OCI-LY7 (cell line): ENCODE results near the gene KCNQ1. TPM values are rescaled to one million over a fixed set of nuclear protein-coding genes. Genes with fewer than 3 reads are reported as not detected.

Experiments
- BruUV-seq: library from RNA; stranded (reverse); fragments of 400-500 nt; replicated peaks from 2 replicates; lab custom pipeline; 2021; lab: Mats Ljungman, UMichigan
- CTCF ChIA-PET: fragments of 300-600 bp; sonication (Branson Sonifier 250); formaldehyde crosslinking; loops from one replicate; lab custom pipeline; 2022; ENCODE audit warnings: antibody characterized with exemption; ENCODE audit not compliant: unreplicated experiment; lab: Charles Lee
- POLR2A ChIA-PET: fragments of 300-600 bp; sonication (Branson Sonifier 250); formaldehyde crosslinking; loops from one replicate; lab custom pipeline; 2022; ENCODE audit warnings: antibody characterized with exemption; lab: Charles Lee
- DNase-seq: peaks from one replicate; pipeline ENCODE4 v3.0.0-alpha.2; 2015; ENCODE audit warnings: low spot score
- H2AFZ ChIP-seq: fragments of 200-600 bp; sonication (generic), shearing (Covaris generic); 2 replicates; pipeline ENCODE4 v1.6.1; 2014; ENCODE audit warnings: mild to moderate bottlenecking, antibody characterized with exemption, low read length, moderate library complexity
- H3K27ac ChIP-seq: fragments of 200-600 bp; sonication (generic); 2 replicates; pipeline ENCODE4 v1.5.1; 2014; ENCODE audit warnings: mixed run types, low read depth, mild to moderate bottlenecking, moderate library complexity, low read length, inconsistent platforms; ENCODE audit not compliant: poor library complexity, severe bottlenecking
- H3K36me3 ChIP-seq: fragments of 200-600 bp; sonication (generic); 2 replicates; pipeline ENCODE4 v1.6.1; 2014; ENCODE audit warnings: mild to moderate bottlenecking, antibody characterized with exemption, low read length, moderate library complexity, mixed read lengths; ENCODE audit not compliant: insufficient read depth
- H3K4me1 ChIP-seq: fragments of 200-600 bp; sonication (generic); 2 replicates; pipeline ENCODE4 v1.5.1; 2014; ENCODE audit warnings: mild to moderate bottlenecking, low read length; ENCODE audit not compliant: insufficient read depth, poor library complexity, severe bottlenecking
- H3K4me2 ChIP-seq: fragments of 200-600 bp; sonication (generic); 2 replicates; pipeline ENCODE4 v1.6.1; 2014; ENCODE audit warnings: mild to moderate bottlenecking, low read length
- H3K4me3 ChIP-seq: fragments of 200-600 bp; sonication (generic); 2 replicates; pipeline ENCODE4 v1.5.1; 2014; ENCODE audit warnings: mild to moderate bottlenecking, low read depth, low read length; ENCODE audit not compliant: poor library complexity, severe bottlenecking
- H3K79me2 ChIP-seq: fragments of 200-600 bp; sonication (generic); 2 replicates; pipeline ENCODE4 v1.6.1; 2016; ENCODE audit warnings: low read depth, mild to moderate bottlenecking, low read length, moderate library complexity, mixed read lengths; ENCODE audit not compliant: insufficient read depth
- H3K9me2 ChIP-seq: fragments of 200-600 bp; sonication (generic); 2 replicates; pipeline ENCODE4 v1.6.1; 2016; ENCODE audit warnings: mild to moderate bottlenecking, low read length, mixed read lengths; ENCODE audit not compliant: insufficient read depth
- H3K9me3 ChIP-seq: fragments of 200-600 bp; sonication (generic); 2 replicates; pipeline ENCODE4 v1.6.1; 2014; ENCODE audit warnings: mild to moderate bottlenecking, mixed run types, low read length, mixed read lengths
- H4K20me1 ChIP-seq: fragments of 200-600 bp; sonication (generic); 2 replicates; pipeline ENCODE4 v1.6.1; 2014; ENCODE audit warnings: mild to moderate bottlenecking, antibody characterized with exemption, low read length, moderate library complexity, mixed read lengths; ENCODE audit not compliant: insufficient read depth
- CTCF ChIP-seq: fragments of 200-600 bp; sonication (generic); conservative IDR thresholded peaks from 2 replicates; pipeline ENCODE4 v1.5.1; 2014; ENCODE audit warnings: mild to moderate bottlenecking, antibody characterized with exemption, low read length, moderate library complexity, mixed read lengths
- EZH2phosphoT487 ChIP-seq: fragments of 200-600 bp; sonication (generic); IDR thresholded peaks from 2 replicates; pipeline ENCODE4 v1.6.1; 2018; ENCODE audit warnings: low read depth, borderline replicate concordance, mild to moderate bottlenecking, mixed run types, antibody characterized with exemption, low read length, moderate library complexity, mixed read lengths
- intact Hi-C: fragments of 100-400 bp; cut with micrococcal nuclease; formaldehyde crosslinking; loops from one replicate; pipeline ENCODE4 v1.10.0; 2022; ENCODE audit not compliant: unreplicated experiment
- total RNA-seq, 2 experiments: library from RNA; depleted of rRNA in 1 of 2; stranded (reverse); fragments of >200 nt in 1 of 2; shearing (Covaris generic) in 1 of 2; gene quantifications; 2 replicates each; pipeline ENCODE4 v1.2.3, GENCODE V29; 2014 to 2022

The KCNQ1 gene
- total RNA-seq, 2 experiments from 2014 or later = 0.22 to 1.3 TPM

GRCh38 chr11:2465202-2466068 lies 20.6 kb downstream of the KCNQ1 start:
- BruUV-seq = no TSS peak
- POLR2A ChIA-PET = no interaction called here
- H3K27ac ChIP-seq = no peak overlapping the region
- H3K4me1 ChIP-seq = no peaks in the 10 kb centered on the region
- CTCF ChIA-PET = no interaction called here
- H3K4me3 ChIP-seq = no peak overlapping the region
- no peak overlapping the region for H2AFZ ChIP-seq
- intact Hi-C loops = no loop called here
- DNase-seq = no peak
- TF ChIP-seq EZH2phosphoT487 (no peak), CTCF (no peak)
- H3K36me3 ChIP-seq = no peaks in the 10 kb centered on the region
- H3K9me2 ChIP-seq = no peaks in the 10 kb centered on the region
- H3K79me2 ChIP-seq = no peaks in the 10 kb centered on the region
- no peak overlapping the region for H3K4me2 ChIP-seq
- H4K20me1 ChIP-seq = no peaks in the 10 kb centered on the region
- no peaks in the 10 kb centered on the region for H3K9me3 ChIP-seq

GRCh38 chr11:2466069-2466801 lies 21.4 kb downstream of the KCNQ1 start:
- DNase-seq = no peak
- Histone ChIP-seq H3K27ac (no peak overlapping the region), H3K4me1 (no peaks in the 10 kb centered on the region), H3K9me3 (no peaks in the 10 kb centered on the region), H3K4me2 (no peak overlapping the region), H3K36me3 (no peaks in the 10 kb centered on the region), H3K79me2 (no peaks in the 10 kb centered on the region), H3K4me3 (no peak overlapping the region), H2AFZ (no peak overlapping the region), H3K9me2 (no peaks in the 10 kb centered on the region), H4K20me1 (no peaks in the 10 kb centered on the region)
- no TSS peak for BruUV-seq
- TF ChIP-seq CTCF (no peak), EZH2phosphoT487 (no peak)
- CTCF ChIA-PET = interaction anchor here (0.6 kb wide), 1 partner anchor 193 kb away, joined by 3 read pairs; no protein-coding TSS in a partner anchor
- POLR2A ChIA-PET = no interaction called here
- intact Hi-C loops = no loop called here
